Endothelial cell of umbilical vein (primary cell): ENCODE measurements around the gene FUT7.

ENCODE experiments used
- CTCF ChIP-seq, 2 donors: IDR thresholded peaks; 1 replicate in 1 of 2; 2 replicates in 1 of 2; pipeline ENCODE4 v1.5.1; 2011; ENCODE audit warnings: low read length in 2 of 2, mild to moderate bottlenecking in 2 of 2, moderate library complexity in 2 of 2, control low read depth in 1 of 2, inconsistent platforms in 1 of 2, low read depth in 1 of 2; ENCODE audit not compliant: insufficient read depth in 1 of 2; ENCODE audit errors: extremely low read depth in 1 of 2
- EZH2 ChIP-seq: IDR thresholded peaks from 2 replicates; pipeline ENCODE4 v1.6.1; 2012; ENCODE audit warnings: borderline replicate concordance, low read depth, mild to moderate bottlenecking, moderate library complexity, low read length, inconsistent platforms; ENCODE audit not compliant: severe bottlenecking
- FOS ChIP-seq: IDR thresholded peaks from 2 replicates; pipeline ENCODE4 v1.6.1; 2011; ENCODE audit warnings: mild to moderate bottlenecking, low read length, moderate library complexity, borderline replicate concordance; ENCODE audit not compliant: insufficient read depth

GRCh38 chr9:137077010-137077747 is 45.3 kb upstream of the FUT7 start, which contains the start of gene UAP1L1:
- TF ChIP-seq CTCF (IDR thresholded peaks at IDR 0.05; ENCODE audit: extremely low read depth in 1 of 2, insufficient read depth in 1 of 2, low read depth in 1 of 2, low read length in 2 of 2) (no peak), EZH2 (no peak), FOS (no peak)
